Measurements from ENCODE around the gene TOMM70.
A peak's percentile ranks its signal among the peaks of the same experiment; 100 is the strongest.

The TOMM70 gene

GRCh38 chr3:100411091-100411982, 10.4 kb upstream of the TOMM70 start:
- DNase-seq (ENCODE audit: low spot score), result no peak

DNA sequence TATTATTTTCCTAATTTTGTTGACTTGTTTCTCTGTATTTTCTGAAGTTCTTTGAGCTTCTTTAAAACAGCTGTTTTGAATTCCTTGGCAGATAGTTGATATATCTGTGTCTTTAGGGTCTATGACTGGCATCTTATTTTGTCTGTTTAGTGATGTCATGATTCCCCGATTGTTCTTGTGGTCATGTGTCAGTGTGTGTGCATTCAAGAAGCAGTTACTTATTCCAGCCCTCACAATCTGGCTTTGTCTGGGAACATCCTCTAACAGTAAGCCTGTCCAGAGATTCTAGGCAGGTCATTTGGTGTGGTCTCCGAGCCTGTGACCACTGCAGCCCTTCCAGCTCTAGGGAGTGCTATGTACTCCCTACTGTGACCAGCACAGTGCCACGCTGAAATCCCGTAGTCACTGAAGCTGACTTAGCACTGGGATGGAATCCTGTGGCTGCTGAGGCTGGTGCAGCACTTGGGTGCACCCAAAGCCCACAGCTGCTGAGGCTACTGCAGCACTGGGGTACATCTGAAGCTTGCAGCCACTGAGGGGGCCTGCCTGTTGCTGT, 7.2 kb upstream of the TOMM70 start:
- DNase-seq (ENCODE audit: low spot score), result no peak

DNA sequence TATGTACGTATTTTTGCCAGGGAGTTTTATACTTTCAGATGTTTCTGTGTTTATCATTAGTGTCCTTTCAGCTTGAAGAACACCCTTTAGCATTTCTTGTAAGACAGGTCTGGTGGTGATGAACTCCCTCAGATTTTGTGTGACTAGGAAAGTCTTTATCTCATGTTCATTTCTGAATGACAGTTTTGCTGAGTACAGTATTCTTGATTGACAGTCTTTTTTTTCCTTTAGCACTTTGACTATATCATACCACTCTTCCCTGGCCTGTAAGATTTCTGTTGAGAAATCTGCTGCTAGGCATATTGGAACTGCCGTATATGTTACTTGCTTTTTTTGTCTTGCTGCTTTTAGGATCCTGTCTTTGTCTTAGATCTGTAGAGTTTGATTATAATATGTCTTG, 6.3 kb upstream of the TOMM70 start:
- DNase-seq (ENCODE audit: low spot score), result no peak

GRCh38 chr3:100404250-100404548, 3.3 kb upstream of the TOMM70 start:
- DNase-seq (ENCODE audit: low spot score), result peak; percentile 24

- peak; percentile 58 for DNase-seq (ENCODE audit: low spot score)
Measured at GRCh38 chr3:100403362-100404249, 2.7 kb upstream of the TOMM70 start.

GRCh38 chr3:100402891-100403290, 2.0 kb upstream of the TOMM70 start:
- peak; percentile 55 for DNase-seq (ENCODE audit: low spot score)

- peak; percentile 79 for DNase-seq (ENCODE audit: low spot score)
Measured at GRCh38 chr3:100402256-100402655, 1.4 kb upstream of the TOMM70 start.

- peak; percentile 82 for DNase-seq (ENCODE audit: low spot score)
Measured at GRCh38 chr3:100401674-100402041, 769 bp upstream of the TOMM70 start.

DNA sequence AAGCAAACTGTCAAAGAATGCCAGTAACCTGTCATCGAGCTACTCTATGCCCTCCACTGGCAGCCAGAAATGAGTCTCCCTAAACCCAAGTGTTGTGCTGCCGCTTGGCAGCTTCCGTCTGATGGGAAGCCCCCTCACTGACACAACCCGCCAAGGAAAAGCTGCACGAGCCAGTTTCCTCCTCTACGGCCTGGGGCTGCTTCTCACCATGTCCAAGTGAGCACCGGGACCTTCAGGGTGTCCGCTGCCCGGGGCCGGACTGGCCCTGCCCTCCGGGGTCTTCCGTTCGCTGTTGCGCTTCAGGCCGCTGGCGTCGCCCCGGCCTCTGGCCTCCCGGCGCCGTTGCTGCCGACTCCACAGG, 490 bp downstream of the TOMM70 start:
- DNase-seq (ENCODE audit: low spot score), result peak; percentile 64

DNA sequence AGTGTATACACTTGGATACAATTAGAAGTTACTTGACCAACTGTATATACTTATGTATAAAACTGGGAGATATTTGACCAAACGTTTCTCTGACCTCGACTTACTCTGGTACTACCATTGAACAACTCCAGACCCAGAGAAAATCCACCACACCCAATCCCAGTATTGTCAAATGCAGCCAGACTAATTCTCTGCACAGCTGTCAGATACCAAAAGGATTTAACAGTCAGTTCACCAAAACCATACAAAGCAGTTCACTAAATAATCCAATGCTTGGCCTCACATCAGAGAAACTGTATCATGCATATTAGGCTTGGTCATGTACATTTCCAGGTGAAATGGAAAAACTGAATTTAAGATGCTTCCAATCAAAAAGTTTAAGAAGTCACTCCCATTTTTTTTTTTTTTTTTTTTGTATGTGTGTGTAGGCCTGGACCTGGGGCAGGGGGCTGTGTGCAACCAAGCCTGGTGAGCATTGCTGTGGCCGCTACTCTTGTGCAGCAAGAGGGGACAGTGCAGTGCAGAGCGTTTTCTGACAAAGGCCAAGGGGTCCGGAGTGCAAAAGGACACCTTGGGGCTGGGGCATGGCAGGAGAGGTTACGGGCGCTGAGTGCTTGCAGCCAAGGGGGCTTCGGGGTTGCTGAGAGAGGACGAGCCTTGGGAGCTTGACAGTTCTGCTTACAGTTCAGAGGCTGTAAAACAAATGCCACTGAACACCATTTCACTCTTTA, 1.4 kb downstream of the TOMM70 start:
- DNase-seq (ENCODE audit: low spot score), result no peak

DNA sequence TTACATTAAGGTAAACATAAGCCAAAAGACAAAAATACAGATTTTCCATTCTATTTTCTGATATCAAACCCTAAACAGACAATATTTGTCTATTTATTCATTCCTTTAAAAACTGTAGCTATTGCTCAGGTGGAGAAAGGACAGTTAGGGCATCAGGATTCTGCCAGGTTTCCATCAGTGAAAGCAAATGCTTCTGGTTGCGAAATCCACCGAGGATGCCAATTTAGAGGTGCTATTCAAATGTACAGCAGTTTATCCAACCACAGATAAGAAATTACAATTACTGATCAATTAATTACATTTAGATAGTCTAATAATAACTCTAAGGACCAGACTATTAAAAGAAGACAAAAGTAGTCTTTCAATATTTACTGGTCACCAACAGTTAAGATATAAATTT, 3.9 kb downstream of the TOMM70 start:
- no peak for DNase-seq (ENCODE audit: low spot score)

DNA sequence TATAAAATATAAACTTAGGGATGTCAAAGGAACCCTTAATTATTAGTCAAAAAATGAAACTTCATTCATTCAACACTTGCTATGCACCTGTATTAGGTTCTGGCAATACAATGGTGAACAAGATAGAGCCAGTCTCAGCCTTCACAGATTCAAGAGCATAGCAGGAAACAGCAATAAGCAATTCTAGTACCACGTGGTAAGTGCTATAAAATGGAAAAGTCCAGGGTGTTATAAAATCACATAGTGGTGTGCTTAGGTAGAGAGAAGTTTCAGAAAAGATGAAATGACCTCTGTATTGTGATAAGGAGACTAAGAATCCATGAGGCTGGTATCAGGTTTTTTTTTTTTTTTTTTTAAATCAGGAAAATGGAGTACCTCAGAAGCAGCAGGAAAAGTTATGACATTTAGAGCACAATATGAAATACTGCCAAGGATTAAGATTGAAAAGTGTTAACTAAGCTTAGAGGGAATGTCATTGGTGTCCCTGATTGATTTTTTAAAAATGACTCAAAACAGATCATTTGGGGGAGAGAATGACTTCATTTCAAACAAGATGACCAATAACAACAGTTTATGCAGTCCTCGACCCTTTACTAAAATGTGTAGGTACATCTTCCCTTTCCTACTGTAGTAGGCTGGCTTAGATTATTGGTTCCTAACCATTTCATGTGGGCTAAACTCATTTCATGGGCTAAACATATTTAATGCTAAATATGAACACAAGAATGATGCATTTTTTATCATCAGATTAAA, 5.0 kb downstream of the TOMM70 start:
- DNase-seq (ENCODE audit: low spot score), result no peak

GRCh38 chr3:100389025-100389424, 11.9 kb downstream of the TOMM70 start:
- no peak for DNase-seq (ENCODE audit: low spot score)

DNA sequence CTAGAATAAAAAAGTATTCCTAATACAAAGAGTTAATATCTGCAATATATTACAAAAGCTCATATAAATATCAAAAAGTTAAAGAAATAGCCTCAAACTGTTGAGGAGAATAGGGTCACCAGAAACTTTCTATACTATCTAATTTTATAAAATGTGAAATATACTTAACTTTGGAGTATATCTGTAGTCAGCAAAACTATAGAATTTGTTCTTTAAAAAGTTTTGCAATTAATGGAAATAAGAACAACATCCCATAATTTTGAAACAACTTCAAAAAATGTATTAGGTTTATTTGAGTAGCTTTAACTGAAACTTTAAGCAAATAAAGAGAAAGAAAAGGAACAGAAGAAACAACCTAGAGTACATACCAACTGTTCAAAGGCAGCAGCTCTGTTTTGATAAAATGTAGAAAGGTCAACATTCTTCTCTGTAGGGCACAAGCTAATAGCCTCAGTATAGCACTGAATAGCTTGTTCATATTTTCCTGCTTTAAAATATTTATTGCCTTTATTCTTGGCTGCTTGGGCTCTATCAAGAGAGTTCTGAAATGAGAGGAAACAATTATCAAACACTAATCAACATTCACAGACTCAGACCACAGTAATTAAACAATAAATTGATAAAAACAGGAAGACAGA, 14.3 kb downstream of the TOMM70 start:
- no peak for DNase-seq (ENCODE audit: low spot score)

GRCh38 chr3:100384733-100385525, 16.0 kb downstream of the TOMM70 start:
- no peak for DNase-seq (ENCODE audit: low spot score)

DNA sequence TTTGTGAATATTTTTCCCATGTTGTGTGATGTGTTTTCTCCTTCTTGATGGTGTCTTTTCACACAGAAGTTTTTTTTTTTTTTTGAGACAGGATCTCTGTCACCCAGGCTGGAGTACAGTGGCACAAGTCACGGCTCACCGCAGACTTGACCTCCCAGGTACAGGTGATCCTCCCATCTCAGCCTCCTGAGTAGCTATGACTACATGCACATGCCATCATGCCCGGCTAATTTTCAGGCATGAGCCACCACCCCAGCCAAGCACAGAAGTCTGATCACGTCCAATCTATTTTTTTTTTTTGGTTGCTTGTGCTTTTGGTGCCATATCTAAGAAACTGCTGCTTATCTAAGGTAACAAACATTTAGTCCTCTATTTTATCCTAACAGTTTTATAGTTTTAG, 24.6 kb downstream of the TOMM70 start:
- no peak for DNase-seq (ENCODE audit: low spot score)

DNA sequence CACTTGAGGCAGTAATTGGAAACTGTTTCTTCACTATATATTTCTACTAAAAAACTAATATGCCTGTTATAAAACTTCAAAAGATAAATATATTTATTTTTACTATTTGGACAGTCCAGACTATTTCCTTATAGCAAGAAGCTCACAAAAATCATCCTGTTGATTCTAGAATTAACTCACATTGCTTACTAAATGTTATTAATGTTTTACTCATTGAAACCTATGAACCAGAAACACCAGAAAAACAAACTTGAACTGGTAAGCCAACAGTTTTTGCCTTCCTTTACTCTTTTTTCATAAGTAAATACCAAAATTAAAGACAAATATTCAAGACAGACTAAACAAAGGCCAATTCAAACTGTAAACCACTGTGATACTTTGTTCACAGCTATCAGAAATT, 26.4 kb downstream of the TOMM70 start:
- no peak for DNase-seq (ENCODE audit: low spot score)

- peak; percentile 24 for DNase-seq (ENCODE audit: low spot score)
Measured at GRCh38 chr3:100370756-100371155, 30.1 kb downstream of the TOMM70 start.

DNA sequence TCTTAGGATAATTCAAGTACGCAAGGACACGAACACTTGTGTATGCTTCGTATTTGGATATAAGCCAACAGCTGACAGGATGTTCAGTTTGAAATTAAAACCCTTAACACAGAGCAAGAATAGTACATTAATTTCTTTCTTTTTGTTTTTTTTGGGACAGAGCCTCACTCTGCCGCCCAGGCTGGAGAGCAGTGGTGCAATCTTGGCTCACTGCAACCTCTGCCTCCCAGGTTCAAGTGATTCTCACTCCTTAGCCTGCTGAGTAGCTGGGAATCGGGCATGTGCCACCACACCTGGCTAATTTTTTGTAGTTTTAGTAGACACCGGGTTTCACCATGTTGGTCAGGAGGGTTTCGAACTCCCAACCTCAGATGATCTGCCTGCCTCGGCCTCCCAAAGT, 32.4 kb downstream of the TOMM70 start:
- DNase-seq (ENCODE audit: low spot score), result no peak

DNA sequence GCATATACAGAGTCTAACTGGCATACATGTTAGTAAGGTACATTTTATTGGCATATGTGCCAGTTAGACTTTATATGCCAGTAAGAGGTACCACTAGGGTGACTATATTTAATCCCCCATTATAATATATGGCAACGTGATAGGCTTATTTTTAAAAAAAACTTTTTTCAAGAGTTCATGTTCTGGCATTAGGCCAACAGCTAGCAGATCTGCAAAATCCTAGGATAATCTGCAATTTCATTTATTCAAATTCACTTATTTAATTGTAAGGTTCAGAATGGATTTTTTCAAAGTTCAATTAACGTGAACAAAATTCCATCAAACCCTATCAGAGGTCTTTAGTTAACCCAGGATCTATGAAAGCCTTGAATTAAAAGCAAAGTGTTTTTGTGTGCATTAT, 34.5 kb downstream of the TOMM70 start:
- no peak for DNase-seq (ENCODE audit: low spot score)

Data from RKO (cell line).